KBM-7 (cell line): ENCODE measurements around the gene LAMB3.

ENCODE experiments used
- DNase-seq: peaks from one replicate; pipeline ENCODE4 v3.0.0-alpha.2; 2015
- in situ Hi-C: fragments of 300-500 bp; cut with MboI; formaldehyde crosslinking; loops from 2 replicates; pipeline ENCODE4 v1.14.3; 2020; ENCODE audit warnings: low sequenced_read_pairs, low pct_unique_long_range_greater_than_20kb, mixed read lengths

Gene LAMB3

DNA sequence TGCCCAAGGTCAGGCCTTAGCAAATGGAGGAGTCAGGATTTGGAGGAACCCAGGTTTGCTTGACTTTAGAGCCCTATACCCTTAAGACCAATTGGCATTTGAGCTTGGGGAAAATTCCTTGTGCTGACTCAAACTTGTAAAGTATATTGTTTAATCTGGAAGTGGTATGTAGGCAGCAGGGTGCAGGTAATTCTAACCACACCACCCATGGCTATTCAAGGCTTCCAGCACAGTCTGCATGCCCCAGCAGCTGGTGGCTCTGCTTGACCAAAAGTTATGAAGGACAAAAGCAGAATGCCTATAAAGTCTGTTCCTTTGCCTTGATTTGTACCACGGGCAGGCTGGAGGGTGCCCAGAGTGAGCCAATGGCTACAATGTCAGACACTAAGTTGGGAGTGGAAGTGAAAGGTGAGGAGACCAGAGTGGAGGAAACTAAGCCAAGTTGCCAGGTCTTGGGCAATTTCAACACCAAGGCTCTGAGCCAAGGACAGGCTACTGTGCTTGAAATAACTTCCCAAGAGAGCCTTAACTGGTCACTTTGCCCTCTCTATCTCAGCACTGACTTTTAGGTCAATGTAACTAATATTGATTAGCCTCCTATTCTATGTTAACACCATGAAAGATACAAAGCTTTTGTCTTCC lies 18.3 kb upstream of the LAMB3 start:
- in situ Hi-C loops = no loop called here
- DNase-seq = no peak

DNA sequence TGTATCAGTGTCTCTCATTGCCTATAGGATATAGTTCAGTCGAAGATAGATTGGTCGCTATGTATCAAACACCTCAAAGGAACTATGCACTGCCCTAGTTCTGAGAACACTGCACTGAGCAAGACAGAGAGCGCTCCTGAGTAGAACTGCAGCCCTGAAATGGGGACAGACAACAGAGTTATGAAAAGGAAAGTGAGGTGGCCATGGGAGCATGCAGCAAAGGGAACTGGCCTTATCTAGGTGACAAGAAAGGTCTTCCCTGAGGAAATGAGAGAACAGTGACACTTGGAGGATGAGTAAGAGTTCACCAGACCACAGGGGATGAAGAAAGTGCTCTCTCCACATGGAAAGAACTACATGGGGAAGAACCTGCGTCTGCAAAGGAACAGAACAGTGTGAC lies 15.5 kb upstream of the LAMB3 start:
- DNase-seq = no peak
- in situ Hi-C loops = no loop called here

DNA sequence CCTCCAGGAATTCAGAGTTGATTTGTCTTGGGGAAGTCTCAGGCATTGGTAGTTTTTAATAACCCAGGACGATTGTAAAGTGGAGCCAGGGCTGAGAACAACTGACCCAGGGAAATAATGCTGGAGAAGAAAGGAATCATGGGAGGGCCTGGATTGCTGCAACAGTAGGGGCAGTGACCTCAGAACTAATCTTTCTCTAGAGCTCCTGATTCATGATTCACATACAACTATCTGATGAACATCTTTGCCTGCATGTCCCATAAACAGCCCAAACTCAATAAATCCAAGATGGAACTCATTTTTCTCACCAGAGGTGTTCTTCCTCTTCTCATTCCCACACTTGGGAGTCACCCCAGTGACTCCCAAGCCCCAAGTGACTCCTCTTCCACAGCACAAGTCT lies 14.9 kb upstream of the LAMB3 start:
- in situ Hi-C loops = no loop called here
- DNase-seq = no peak

DNA sequence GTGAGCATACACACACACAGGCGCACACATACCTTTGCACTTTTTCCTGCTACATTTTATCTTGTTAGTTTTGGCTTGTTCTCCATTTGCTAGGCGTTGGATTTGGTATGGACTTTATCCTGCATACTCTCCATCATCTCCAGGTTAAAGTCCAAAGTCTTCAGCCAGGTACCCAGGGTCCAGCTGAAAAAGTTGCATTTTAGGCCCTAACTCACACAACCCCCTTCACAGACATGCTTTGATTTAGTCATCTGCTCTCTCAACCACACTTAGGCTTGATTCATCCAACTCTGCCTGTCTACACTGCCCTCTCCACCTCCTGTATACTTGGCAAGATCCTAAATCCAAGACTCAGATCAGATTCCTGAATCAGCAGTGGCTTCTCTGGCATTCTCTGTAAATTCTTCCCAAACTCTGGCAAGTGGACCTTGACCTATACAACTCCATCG lies 10.7 kb upstream of the LAMB3 start:
- DNase-seq = no peak

DNA sequence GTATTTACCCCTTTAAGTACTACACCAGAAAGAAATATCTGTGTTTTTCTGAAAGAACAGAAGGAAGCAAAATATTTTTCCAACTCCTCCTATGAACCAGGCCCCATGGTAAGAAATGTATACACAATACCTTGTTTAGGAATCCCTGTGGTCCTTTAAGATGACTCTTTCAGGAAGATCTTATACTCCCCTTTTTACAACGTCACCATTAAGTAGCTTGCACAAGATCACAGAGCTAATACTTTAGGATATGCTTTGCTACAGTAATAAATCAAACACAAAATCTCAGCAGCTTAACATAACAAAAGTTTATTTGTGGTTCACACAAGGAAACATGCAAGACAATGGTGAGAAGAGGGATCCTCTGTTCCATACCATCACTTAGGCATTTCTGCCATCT lies 8.8 kb upstream of the LAMB3 start:
- DNase-seq = no peak
- in situ Hi-C loops = no loop called here

More for the DNA sequence above, 10.7 kb upstream of the LAMB3 start:
- in situ Hi-C loops = no loop called here

DNA sequence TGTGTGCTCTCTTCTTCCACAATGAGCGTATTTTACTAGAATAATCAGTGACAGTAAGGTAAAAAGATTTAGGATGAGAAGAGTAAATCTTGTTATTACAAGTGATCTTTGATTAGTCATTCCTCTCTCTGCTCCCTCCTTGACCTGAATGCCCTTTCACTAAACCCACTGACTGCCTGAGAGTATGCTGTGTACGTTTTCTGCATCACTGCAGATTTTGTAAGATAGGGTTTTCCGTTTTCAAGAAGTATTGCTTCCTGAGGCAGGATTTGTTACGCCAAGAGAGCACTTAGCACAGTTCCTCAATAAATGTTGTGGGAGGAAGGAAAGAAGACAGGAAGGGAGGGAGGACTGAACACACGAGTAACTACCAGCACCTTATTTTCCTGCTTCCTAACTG lies 7.7 kb upstream of the LAMB3 start:
- in situ Hi-C loops = no loop called here
- DNase-seq = peak; percentile 80

DNA sequence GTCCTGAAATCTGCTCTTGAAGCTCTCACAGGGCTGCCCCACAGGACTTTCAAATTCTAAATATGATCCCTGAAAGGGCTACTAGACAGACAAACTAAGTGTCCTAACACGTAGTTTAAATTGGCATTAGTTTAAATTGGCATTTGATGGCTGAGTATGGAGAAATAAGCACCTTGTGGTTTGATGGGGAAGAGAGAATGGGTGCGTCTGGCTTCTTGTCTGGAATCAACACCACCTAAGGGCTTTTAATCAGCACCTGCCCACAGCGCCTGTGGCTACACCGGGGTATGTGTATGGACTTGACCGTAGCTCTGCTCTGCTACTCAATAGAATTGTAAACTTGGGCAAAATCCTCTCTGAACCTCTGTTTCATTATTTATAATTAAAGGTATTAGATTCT lies 5.7 kb upstream of the LAMB3 start:
- in situ Hi-C loops = no loop called here
- DNase-seq = no peak

DNA sequence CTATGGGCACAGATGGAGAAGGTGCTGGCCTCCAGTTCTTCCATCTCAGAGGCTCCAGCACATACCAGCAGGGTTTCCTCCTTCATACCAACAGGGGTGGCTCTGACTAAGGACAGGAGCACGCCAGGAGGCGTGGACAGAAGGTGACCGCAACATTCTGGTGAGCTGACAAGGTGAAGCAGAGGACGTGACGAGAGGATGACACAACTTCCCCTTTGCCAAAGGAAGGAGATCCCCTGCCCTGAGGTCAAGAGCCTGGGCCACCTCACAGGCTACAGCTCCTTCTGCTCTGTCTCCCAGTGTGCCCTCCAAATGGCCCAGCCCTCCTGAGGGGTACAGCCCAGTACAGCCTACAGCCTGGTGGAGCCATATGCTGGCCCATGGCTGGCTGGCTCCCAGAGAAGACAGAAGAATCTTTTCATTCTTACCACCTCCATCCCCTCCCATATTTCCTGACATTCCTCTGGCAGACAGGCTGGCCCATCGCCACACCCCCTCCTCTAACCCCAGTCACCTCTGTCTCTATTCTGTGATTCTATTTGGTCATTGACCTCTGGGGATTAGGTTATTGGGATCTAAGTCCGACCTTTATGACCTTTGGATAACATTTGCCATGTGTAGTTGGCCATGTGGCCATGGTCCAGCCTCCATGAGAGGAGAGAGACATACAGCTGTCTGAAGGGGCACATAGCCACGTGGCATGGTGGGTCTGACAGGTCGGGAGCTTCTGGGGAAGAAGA lies 5.1 kb upstream of the LAMB3 start:
- in situ Hi-C loops = no loop called here
- DNase-seq = peak; percentile 29

DNA sequence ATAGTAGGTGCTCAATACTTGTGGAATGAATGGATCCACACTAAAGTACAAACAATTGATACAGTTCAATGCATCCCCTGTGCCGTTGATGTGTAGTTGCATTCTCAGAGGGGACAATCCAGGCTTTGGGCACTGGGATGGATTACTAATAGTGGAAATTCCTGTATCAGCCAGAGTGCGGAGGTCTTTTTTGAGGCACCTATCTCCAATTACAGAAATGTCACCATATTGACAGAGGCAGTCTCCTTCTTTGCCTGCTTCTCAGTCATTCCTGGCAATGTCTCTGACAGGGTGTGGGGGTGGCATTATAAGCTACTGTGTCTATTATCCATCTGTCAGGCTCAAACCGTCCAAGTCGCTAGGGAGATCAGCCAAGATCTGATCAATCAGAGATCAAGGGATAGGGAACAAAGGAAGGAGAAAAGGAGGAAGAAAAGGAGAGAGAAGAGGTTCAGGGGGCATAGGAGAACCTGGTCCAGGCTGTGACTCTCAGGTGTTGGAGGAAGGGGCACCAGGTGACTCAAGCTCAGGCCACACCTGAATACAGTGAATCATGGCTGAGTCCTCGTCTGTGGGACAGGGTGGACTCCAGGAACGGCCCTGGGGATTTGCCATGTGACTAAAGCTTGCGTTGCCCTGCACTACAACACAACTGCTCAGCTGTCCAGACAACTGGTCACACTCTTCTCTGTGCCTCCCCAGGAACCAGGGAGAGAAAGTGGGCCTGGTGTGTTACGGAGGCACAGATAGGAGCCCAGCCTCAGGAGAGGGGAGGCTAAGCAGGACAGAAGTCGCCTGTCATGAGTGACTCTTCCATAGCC lies 3.4 kb upstream of the LAMB3 start:
- DNase-seq = no peak
- in situ Hi-C loops = no loop called here

DNA sequence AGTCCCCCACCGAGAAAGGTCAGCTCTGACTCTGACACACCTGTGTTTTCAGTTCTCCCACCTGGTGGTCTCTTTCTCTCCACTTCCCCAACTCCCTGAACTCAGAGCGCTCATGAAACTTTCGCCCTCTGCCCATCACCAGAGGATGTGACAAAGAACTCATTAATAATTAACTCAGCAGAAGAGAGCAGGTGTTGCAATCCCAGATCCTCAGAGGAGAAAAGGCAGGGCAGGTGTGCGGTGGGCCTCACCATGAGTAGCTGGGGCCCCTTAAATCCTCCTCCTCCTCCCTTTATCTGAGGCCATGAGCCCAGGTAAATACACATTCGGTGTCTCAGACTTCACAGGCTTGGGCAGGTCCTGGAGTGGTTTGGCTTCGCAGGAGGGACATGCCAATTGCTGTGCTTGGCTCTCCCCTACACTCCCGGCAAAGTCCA lies 1.7 kb upstream of the LAMB3 start:
- DNase-seq = no peak
- in situ Hi-C loops = no loop called here

DNA sequence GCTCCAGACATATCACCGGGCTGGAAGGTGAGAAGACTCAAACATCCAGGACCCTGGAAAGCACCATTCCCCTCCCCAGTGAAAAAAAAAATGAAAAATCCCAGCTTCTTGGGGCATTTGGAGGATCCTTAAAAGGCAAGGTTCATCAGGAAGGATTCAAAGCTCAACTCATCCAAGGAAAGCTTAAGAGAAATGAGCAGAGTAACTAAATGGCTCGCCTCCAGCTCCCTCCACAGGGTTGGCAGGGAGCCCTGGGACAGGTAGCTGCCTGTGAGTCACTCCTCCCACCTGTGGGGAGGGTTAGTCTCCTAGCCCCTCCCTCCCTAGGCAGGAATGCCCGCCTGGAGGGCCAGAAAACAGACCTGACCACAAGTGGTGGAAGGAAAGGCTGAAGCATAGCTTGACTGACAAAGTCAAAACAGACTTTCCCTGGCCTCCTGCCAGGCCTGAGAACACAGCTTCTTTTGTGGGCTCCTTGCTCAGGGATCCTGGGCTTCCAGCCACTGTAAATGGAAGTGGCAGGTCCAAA lies 712 bp upstream of the LAMB3 start:
- in situ Hi-C loops = no loop called here
- DNase-seq = no peak

DNA sequence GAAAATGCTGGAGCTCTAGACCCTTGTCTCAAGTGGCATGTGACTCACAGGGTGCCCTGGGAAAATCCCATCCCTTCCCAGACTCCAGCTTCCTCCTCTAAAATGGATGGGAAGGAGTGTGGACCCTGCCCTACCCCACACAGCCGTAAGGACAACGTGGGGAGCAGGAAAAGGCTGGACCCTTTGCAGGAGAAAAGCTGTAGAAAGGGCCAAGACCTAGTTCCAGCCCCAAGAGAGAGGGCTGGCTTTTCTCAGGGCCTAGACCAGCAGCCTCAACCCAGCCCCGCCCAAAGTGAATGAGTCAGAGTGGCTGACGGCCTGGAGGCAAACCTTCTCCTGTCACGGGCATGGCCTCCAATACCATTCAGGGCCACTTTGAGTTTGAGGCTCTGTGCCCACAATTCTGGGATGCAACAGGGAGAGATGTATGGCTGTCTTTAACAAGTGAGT lies 1.1 kb downstream of the LAMB3 start:
- DNase-seq = peak; percentile 21
- in situ Hi-C loops = no loop called here

DNA sequence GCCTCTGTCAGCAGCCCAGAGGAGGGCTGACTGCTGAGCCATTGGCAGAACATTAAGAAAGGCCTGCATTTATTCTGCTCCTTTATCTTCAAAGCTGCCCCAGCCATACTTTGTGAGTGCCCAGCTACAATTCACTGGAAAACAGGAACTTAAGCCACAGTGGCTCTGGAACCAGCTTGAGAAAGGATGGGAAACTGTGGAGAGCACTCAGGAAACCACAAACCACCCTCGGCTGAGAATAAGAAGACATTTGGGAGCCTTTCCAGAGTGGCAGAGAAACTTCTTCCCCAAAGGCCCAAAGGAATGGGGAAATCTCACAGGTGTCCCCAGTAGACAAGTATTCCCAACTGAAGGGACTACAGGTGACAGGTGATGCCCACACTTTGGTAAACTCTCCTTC lies 1.8 kb downstream of the LAMB3 start:
- in situ Hi-C loops = no loop called here
- peak; percentile 73 for DNase-seq

DNA sequence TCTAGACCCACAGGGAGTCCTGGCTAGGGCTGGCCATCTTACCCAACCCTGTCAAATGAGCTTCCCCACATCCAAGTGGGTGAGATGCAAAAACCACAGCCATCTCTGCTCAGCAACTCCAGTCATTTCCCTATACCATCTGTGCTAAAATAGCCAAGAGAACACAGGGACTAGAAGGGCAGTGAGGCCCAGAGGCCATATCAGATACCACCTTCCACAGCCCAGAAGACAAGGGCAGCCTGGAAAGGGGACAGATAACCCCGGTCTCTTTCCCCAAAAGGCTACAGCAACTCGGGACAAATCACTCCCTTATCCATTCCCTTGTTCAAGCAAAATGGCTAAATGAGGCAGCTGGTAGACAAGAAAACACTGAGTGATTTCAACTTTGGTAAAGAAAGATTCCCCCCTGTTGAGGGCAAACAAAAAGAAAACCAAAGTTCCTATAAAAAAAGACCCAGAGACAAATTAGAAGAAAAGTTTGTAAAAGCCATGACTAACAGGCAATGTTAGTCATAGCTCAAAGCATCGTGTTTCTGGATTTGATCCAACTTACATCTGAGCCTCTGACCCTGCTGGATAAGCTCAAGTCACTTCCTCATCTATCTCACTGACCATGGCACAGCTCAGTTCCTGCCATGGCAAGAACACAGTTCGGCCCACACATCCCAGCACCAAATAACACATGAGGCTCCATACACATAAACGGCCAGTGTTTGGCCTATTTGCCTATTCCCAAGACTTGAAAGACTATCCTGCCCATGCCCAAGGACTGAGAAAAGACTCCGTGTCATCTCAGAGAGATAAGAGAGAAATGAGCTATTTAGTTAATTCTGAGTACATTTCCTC lies 3.1 kb downstream of the LAMB3 start:
- in situ Hi-C loops = no loop called here
- peak; percentile 39 for DNase-seq

DNA sequence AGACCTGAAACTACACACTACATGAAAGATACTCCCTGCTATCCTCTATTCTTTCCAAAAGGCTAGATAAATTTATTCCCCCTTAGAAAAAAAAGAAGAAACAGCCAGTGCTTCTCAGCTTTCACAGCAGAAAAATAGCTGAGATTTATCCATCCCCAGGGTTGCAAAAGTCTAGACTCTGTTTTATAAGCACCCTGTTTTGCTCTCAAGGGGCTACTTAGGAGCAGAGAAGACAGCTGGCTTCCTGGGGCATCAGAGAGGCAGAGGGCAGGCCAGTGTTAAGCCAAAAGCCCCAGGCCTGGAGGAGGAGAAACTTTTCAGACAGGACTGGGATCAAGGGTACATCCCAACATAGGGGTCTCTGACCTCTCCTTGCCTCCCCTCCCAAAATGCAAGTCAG lies 3.9 kb downstream of the LAMB3 start:
- DNase-seq = no peak
- in situ Hi-C loops = no loop called here

DNA sequence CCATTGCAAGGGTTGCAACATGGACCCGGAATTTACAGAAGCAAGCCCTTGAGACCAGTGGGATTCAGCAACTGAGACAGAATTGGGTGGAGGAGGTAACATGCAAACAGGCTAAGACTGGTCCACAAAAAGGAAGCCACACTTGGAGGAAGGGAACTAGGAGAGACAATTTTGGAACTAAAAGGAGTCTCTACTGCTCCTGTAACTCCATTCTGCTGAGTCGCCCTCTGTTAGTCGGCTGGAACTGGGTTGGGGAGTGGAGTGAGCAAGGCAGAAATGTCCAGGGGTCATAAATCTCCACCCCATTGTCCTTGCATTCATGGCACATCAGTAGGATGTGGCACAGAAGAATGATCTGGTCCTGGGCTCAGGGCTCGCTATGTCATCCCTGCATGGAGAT lies 5.1 kb downstream of the LAMB3 start:
- DNase-seq = no peak
- in situ Hi-C loops = no loop called here

DNA sequence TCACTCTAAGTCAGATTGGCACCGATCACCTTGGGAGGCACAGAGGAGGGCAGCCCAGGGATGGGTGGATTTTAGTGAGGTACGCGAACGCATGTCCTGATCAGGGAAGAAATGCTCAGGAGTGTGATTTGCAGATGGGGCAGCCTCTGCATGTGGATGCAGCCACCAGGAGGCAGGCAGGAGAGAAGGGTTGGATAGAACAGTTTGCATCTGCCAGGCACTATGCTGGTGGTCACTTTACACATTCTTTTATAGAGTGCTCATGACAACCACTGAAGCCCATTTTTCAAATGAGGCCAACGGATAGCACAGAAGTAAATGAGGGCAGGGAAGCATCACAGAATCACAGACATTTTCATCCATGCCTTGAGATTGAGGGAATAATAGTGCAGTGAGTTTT lies 5.7 kb downstream of the LAMB3 start:
- in situ Hi-C loops = no loop called here
- no peak for DNase-seq

DNA sequence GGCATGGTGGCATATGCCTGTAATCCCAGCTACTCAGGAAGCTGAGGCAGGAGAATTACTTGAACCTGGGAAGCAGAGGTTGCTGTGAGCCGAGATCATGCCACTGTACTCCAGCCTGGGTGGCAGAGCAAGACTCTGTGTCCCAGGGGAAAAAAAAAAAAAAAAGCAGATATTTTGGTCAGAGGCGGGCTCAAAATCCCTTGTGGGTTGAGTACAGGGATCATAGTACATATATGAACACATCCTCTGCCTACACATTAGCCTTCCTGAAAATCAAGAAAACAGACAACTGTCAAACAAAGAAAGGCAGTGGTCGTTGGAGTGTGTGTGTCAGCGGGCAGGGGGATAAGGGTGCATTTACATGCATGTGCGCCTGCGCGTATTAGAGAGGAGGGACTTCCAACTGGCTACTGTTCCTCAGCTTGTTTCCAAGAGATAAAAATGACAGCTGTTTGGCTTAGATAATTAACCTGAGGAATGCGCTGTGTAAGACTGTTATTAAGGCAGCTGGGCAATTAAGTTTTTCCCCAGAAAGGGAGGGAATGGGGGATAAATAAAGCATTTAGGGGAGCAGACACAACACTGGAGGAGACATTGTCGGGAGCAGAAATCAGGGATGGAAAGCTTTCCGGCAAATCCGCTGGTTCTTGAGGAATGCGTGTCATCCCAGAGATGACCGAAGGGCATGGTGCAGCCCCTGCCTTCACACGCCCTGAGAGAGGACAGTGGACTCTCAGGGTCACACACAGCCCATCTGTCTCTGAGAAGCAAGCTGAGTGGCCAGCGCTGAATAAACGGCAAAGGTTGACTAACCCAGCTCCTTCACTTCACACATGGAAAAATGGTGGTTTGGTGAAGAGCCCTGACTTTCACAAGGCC lies 6.4 kb downstream of the LAMB3 start:
- no peak for DNase-seq
- in situ Hi-C loops = no loop called here
